ENCODE measurements around the gene ATAD3C.
"Not testable (repeated sequence)": the region's sequence is repeated elsewhere in the genome, so short reads cannot be mapped to it uniquely, and the experiment has no call there.

GRCh38 chr1:1417396-1417795 is 32.1 kb upstream of the ATAD3C start:
- TF ChIP-seq POLR2A, POLR2AphosphoS5 (IDR thresholded peaks at IDR 0.05; ENCODE audit: low read depth, low read length): not testable (repeated sequence)

All from GM12892 (cell line).